Uterus (tissue), 2 donors: ENCODE measurements around the gene RAE1.

Experiments used
- CTCF ChIP-seq, 4 experiments: fragments of 200-600 bp in 2 of 4; fragments of 450-650 bp in 2 of 4; sonication (generic) in 2 of 4; IDR thresholded peaks; one replicate each; pipeline ENCODE4 v1.5.1; 2016 to 2019; ENCODE audit warnings: antibody characterized with exemption in 4 of 4, mild to moderate bottlenecking in 2 of 4, moderate library complexity in 1 of 4
- POLR2A ChIP-seq, 2 donors: fragments of 450-650 bp; IDR thresholded peaks; one replicate each; pipeline ENCODE4 v1.6.1; 2016; ENCODE audit warnings: antibody characterized with exemption in 2 of 2, mild to moderate bottlenecking in 1 of 2, moderate library complexity in 1 of 2

GRCh38 chr20:57317316-57317788 is 33.7 kb upstream of the RAE1 start:
- TF ChIP-seq CTCF (IDR thresholded peaks at IDR 0.05) (no peak), POLR2A (IDR thresholded peaks at IDR 0.05) (no peak)
